CD4-positive, alpha-beta T cell treated with Interleukin-15 for 4 hours (primary cell): ENCODE data around the gene ZNF622.
"Not testable (repeated sequence)": the region's sequence is repeated elsewhere in the genome, so short reads cannot be mapped to it uniquely, and the experiment has no call there.

Source experiments
- DNase-seq: peaks from one replicate; pipeline ENCODE4 v3.0.0-alpha.2; 2020; ENCODE audit warnings: low spot score

ZNF622 gene

GRCh38 chr5:16480144-16480543 lies 14.5 kb upstream of the ZNF622 start:
- no peak for DNase-seq

- no peak for DNase-seq
Measured at GRCh38 chr5:16477541-16477940, 11.9 kb upstream of the ZNF622 start.

- not testable (repeated sequence) for DNase-seq
Measured at GRCh38 chr5:16476417-16476816, 10.8 kb upstream of the ZNF622 start.

- DNase-seq, result no peak
Measured at GRCh38 chr5:16471387-16471786, 5.8 kb upstream of the ZNF622 start.

GRCh38 chr5:16467363-16468219 lies 2.0 kb upstream of the ZNF622 start:
- no peak for DNase-seq

- DNase-seq, result no peak
Measured at GRCh38 chr5:16464664-16465543, 696 bp downstream of the ZNF622 start.

- DNase-seq, result no peak
Measured at GRCh38 chr5:16464231-16464630, 1.4 kb downstream of the ZNF622 start.

GRCh38 chr5:16461782-16462181 lies 3.8 kb downstream of the ZNF622 start:
- no peak for DNase-seq

GRCh38 chr5:16461026-16461425 lies 4.6 kb downstream of the ZNF622 start:
- DNase-seq, result no peak

GRCh38 chr5:16459451-16459850 lies 6.1 kb downstream of the ZNF622 start:
- no peak for DNase-seq

- DNase-seq, result no peak
Measured at GRCh38 chr5:16457853-16458252, 7.7 kb downstream of the ZNF622 start.

GRCh38 chr5:16457451-16457850 lies 8.1 kb downstream of the ZNF622 start:
- no peak for DNase-seq

- DNase-seq, result peak; percentile 69
Measured at GRCh38 chr5:16456103-16456832, 9.3 kb downstream of the ZNF622 start.

- no peak for DNase-seq
Measured at GRCh38 chr5:16455668-16456067, 9.9 kb downstream of the ZNF622 start.

- DNase-seq, result no peak
Measured at GRCh38 chr5:16454686-16455085, 10.9 kb downstream of the ZNF622 start.

GRCh38 chr5:16453609-16454008 lies 12.0 kb downstream of the ZNF622 start:
- no peak for DNase-seq

GRCh38 chr5:16450163-16450562 lies 15.4 kb downstream of the ZNF622 start:
- DNase-seq, result no peak

GRCh38 chr5:16446993-16447392 lies 18.6 kb downstream of the ZNF622 start:
- DNase-seq, result no peak

- DNase-seq, result no peak
Measured at GRCh38 chr5:16437977-16438376, 27.6 kb downstream of the ZNF622 start.

GRCh38 chr5:16436065-16436682 lies 29.4 kb downstream of the ZNF622 start:
- DNase-seq, result not testable (repeated sequence)

GRCh38 chr5:16431490-16431889 lies 34.1 kb downstream of the ZNF622 start:
- no peak for DNase-seq
